DOHH2 (cell line): ENCODE data around the gene PRKCE.

Source experiments
- CTCF ChIP-seq: fragments of 200-600 bp; sonication (generic); IDR thresholded peaks from one replicate; pipeline ENCODE4 v1.5.1; 2014; ENCODE audit warnings: antibody characterized with exemption, mild to moderate bottlenecking, low read depth, low read length; ENCODE audit not compliant: poor library complexity, severe bottlenecking
- EZH2phosphoT487 ChIP-seq: fragments of 200-600 bp; sonication (generic); IDR thresholded peaks from 2 replicates; pipeline ENCODE4 v1.6.1; 2017; ENCODE audit warnings: borderline replicate concordance, mild to moderate bottlenecking, antibody characterized with exemption, low read length, moderate library complexity, mixed read lengths

GRCh38 chr2:45722477-45722876 is 71.0 kb downstream of the PRKCE start:
- TF ChIP-seq CTCF (no peak), EZH2phosphoT487 (no peak)
